Stimulated activated CD8-positive, alpha-beta memory T cell treated with anti-CD3 and anti-CD28 coated beads, Interleukin-12 subunit alpha, Interleukin-12 subunit beta, amount 100 ng/mL, for 4 hours (primary cell): ENCODE results near the gene RBM19.

Experiments
- DNase-seq: peaks from one replicate; pipeline ENCODE4 v3.0.0-alpha.2; 2020; ENCODE audit warnings: low read depth

The RBM19 gene

DNA sequence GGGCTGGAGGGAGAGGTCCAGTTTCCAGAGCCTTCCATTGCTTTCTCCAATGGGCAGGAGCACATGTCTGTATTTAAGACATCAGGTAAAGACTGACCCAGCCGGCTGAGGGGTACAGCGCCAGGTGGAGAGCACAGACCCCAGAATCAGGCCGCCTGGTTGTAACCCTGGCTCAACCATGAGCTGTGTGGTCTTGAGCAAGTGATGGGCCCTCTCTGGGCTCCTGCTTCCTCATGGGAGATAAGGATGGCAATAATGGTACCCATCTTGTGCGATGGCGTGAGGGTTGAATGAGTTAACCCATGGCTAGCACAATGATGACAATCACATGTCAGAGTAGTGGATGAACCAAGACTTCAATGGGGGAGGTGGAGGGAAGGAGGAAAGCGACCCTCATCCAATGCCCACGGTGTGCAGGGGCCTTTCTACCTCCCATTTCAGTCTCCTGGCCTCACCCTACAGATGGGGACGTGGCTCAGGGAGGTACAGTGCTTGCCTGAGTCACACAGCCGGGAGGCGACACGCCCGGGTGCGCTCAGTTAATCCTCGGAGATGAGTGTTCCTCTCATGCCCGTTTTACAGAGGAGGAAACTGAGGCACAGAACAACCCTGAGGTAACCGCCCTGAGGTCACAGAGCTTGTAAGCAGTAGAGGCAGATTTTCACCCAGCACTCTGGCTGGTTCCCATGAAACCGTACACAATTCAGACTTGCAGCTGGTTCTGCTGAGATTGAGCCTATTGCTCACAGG, 163.9 kb downstream of the RBM19 start:
- DNase-seq = no peak

DNA sequence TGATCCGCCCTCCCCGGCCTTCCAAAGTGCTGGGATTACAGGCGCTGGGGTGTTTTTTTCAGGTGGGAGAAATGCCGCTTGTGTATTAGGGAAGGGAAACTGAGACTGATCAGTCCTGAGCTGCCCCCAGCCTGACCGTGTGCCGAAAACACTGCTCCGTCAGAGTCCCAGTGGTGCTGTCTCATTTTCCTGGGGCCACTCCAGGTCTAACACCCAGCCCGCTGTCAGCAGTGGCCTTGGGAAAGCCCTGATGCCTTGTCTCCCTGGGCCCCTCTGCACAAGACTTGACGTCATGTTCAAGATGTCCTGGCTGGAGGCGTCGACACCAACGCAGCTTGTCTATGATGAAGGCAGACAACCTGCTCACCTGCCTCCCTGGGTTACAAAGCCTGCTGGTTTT, 165.9 kb downstream of the RBM19 start:
- DNase-seq = no peak

DNA sequence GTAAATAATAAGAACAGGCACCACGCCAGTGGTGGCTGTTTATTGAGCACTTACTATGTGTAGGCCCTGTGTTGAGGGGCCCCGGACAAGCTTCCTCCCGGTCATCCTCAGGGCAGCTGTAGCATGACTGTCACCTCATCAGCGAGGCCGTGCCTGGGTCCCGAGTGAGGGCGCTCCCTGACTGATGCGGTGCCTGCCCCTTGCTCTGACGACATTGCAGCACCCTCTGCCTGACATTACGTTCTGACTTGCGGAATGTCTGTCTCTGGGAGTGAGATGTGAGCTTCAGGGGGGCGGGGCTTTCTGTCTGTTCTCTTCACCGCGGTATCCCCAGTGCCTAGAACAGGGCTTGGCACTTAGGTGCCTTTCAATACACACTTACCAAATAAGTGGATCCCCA, 167.6 kb downstream of the RBM19 start:
- DNase-seq = no peak

DNA sequence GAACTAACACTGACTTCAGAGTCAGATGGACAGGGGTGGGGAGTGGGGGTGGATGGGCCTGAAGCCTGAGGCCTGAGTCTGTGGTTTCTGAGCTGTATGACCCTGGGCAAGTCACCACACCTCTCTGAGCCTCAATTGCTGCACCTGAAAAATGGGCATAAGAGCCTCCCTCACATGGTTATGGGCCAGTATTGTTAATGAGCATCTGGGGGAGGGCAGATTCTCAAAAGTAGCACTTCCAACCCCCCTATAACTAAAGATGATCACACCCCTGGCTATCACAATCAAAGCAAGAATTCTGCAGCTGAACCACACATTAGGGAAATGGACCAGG, 168.6 kb downstream of the RBM19 start:
- no peak for DNase-seq

DNA sequence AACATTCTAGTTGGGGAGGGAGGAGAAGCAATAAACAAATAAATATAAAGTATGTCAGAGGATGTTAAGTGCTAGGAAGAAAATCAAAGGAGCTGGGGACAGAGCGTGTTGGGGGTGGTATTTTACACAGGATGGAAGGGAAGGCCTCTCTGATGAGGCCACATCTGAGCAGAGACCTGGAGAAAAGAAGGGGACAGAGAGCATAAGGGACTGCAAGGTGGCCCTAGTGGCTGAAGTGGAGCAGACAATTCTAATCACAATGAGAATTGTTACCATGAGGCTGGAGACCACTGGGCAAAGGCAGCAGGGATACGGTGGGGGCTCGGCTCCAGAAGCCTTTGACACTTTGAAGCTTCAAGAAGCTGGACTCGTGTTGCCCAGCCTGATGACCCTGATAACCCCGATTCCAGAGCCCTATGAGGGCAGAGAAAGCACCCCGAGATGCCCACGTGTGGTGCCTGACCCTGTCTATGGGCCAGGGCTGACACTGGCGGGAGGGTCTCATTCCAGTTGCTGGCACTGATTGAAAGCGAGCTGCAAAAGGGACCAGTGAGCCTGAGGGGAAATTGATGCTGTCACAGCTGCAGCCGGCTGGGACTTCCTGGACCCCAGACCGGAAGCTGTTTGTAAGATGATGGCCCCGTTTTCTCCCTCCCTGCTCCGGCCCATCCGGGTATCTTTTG, 169.1 kb downstream of the RBM19 start:
- DNase-seq = no peak

DNA sequence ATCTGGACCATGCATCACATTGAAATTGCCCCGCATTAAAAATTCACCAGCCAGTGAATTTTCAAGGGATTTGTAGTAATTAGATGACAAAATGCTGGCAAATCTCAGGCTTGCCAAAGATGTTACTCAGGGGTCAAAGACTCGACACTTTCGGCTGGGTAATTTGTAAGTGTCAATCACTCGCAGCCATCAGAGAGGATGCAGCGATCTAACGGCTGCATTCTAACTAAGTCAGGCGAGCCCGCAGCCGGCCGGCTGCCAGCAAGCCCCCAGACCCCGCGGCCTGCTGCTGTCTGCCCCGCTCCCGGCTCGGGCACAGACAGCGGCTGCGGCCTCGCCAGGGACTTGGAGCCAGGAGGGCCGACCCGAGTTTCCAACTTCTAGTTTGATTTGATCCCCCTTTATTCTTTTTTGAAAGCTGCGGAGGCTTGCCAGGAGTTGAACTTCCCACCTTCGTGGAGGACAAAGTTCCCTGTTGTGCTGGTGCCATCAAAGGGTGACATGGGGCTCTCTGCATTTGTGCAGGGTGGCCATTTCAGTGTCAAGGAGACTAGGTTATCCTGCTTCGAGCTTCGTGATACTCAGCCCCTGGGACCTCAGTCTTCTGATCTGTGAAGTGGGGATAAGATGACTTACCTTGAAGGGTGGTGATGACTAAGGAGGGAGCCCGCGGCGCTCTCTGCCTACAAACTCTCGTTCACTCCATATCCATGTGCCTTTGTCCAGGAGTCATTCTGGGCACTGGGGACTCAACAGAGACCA, 169.9 kb downstream of the RBM19 start:
- no peak for DNase-seq

DNA sequence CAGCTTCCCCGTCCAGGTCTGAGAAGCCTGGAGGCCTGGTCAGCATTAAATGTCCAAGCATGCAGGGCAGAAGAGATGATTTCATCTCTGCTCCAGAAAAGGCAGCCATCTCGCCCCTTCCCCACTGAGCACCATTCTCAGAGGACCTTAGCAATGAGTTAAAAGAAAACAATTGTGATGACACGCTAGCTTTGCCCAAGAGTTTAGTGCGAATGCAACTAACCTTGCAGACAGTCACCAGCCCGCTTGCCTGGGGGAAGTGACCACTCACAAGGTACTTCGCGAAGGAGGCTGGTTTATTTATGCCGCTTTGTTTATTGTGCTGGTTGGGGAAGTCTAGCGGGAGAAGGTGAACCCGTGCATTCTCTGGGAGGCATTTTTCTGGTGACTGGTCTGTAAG, 170.7 kb downstream of the RBM19 start:
- no peak for DNase-seq

DNA sequence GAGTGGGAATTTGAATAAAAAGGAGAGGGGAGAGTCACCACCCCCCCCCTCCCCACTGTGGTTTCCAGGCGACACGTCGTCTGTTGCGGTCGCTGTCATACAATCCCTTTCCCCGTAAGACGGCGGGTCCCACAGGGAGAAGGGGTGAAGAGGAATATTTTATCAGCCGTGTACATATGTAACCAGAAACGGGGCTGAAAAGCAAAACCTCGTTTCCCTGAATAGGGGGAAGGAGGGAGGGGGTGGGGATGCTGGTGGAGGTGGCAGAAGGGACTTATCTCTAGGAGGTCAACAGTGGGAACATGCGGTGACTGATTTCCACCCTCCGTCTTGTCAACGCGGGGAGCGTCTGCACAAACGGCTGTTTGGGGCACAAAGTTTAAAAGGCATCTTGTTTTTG, 171.4 kb downstream of the RBM19 start:
- DNase-seq = no peak

DNA sequence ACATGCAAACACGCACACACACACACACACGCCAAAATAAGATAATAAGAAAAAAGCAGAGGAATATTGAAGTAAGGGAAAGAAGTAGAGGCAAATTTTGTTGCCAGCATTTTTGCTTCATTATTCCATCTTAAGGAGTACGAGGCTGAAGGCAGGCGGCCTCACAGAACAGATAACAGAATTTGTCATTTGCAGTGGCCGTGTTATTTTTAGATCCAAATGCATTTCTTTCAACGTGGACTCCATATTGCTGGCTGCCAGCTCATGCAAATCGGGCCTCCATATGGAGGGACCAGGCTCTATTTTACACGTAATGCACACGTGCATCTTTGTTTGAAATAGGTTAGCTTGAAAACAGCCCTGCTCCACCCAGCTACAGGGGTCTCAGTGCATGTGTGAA, 172.9 kb downstream of the RBM19 start:
- DNase-seq = no peak

DNA sequence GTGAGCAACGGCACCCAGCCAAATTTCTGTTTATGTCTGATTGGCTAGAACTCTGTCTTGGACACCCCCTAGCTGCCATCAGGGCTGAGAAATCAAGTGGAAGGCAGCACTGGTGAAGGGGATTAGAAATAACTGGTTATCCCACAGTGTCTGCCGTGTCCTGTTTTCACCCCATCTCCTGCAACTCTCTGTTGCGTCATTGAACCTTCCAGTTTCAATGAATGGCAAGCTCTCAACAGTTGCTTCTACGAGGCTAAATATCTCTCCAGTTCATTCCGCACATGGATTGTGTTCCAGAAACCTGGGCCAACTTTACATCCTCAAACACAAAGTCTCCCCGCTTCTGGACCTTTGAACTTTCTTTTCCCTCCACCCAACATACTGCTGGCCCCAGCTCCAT, 173.7 kb downstream of the RBM19 start:
- DNase-seq = no peak

DNA sequence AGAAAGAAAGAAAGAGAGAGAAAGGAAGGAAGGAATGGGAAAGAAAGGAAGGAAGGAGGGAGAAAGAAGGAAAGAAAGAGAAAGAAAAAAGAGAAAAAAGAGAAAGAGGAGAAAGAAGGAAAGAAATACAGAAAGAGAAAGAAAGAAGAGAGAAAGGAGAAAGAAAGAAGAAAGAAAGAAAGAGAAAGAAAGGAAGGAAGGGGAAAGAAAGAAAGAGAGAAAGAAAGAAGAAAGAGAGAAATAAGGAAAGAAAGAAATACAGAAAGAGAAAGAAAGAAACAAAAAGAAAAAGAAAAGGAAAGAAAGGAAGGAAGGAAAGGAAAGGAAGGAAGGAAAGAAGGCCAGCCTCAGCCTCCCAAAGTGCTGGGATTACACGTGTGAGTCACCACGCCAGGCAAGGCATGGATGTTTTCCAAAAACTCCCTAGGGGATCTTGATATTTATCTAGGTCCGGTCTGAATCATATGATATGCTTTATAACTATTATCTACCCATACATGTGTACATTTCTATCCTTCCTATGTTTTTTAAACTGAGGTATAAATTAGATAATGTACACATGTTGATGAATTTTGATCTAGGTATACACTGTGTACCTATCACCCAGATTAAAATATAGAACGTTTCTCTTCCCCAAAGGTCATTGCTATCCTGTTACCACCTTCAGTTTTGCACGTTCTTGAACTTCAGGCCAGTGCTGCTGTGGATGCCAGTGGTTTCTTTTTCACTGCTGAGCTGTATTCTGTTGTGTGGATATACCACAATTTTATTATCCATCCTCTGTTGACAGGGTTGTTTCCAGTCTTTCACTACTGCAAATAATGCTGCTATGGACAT, 177.9 kb downstream of the RBM19 start:
- DNase-seq = no peak

DNA sequence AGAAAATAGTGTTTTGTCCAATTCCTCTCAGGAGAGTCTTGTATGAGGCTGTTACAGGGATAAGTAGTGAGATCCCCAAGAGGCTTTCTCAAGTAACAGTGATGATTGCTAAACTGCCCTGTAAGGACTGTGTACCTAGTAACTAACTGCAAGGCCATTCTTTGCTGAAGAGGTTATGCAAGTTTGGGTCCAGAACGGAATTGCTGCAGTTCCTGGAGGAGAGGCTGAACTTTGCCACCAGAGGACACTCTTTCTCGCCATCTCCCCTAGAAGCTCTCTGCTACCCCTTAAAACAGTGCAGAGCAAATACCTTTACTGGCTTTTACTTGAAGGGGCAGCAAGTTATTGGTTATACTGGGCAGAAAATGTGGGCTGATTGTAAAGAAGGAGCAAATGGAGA, 180.0 kb downstream of the RBM19 start:
- no peak for DNase-seq

DNA sequence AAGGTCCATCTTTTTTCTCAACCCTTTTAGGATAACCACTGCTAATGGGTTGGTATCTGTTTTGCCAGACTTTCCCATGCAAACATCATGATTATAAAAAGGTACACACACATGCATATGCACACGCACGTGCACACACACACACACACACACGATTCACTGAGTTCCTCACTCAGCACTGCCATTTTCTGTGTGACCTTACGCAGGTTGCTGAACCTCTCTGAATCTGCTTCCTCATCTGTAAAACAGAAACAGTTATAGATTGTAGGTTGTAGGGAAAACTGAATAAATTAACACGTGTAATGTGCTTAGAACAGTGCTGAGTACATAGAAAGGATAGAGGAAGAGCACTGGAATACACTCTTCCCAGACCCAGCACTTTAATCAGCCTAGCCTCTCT, 182.3 kb downstream of the RBM19 start:
- DNase-seq = no peak

DNA sequence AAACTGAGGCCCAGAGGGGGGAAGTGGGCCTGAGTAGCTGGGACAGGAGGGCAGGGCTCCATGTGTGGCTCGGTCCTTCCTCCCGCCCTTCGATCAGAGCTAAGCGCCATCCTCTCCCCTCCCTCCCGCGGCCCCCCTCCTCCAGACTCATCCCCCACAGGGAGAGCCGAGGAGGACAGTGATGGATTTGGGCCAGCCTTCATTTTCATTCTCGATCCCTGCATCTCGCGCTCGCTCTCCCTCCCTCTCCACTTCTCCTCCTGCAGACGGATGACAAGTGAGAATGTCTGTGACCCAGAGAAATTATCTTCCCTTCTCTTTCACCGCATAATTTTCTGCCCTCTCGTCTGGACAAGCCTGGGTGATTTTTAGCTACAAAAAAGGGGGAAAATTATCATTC, 183.3 kb downstream of the RBM19 start:
- DNase-seq = no peak

DNA sequence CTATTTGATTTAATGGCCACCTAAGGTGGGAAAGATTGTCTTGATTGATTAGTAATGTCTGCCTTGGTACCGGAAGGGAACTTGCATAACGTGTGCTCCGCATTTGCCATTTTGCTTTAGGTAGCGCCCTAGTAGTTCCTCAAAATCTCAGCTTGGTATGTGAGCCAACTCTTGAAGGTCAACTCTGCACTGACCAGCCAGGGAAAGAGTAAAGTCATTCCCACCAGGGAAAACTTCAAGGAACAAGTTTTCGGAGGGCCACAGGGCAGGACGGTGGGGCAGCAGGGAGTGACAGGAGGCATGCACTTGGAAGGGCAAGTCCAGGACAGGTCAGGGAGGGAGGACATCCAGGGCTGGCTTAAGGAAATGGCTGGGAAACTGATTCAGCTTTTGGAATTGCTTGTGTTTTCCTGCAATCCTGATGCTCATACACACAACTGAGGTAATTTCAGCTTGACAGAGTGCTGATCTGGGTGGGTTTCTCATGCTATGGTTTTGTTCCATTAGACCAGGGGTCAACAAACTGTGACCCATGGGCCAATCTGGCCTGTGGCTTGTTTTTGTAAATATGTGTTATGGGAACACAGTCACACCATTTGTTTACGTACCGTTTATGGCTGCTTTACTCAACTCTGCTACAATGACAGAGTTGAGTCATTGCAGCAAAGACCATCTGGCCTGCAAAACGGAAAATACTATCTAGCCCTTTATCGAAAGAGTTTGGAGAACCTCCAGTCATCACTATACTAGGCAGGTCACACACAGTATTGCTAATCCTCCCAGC, 184.5 kb downstream of the RBM19 start:
- no peak for DNase-seq

DNA sequence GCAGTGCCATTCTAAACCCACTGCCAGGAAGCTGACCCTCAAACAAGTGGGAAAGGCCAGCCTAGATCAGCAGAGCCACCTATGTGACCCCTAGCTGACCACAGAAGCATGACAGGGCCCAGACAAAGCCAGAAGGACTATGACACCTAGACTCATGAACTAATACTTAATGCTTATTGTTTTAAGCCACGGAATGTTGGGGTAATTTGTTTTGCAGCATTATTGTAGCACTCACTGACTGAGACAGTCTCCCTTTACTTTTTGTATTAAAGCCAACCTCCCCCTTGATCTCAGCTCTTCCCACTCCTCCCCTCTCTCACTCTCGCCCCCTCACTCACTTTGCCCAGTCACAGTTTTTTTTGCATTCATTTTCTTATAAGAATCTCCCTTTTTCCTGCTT, 186.4 kb downstream of the RBM19 start:
- DNase-seq = no peak

DNA sequence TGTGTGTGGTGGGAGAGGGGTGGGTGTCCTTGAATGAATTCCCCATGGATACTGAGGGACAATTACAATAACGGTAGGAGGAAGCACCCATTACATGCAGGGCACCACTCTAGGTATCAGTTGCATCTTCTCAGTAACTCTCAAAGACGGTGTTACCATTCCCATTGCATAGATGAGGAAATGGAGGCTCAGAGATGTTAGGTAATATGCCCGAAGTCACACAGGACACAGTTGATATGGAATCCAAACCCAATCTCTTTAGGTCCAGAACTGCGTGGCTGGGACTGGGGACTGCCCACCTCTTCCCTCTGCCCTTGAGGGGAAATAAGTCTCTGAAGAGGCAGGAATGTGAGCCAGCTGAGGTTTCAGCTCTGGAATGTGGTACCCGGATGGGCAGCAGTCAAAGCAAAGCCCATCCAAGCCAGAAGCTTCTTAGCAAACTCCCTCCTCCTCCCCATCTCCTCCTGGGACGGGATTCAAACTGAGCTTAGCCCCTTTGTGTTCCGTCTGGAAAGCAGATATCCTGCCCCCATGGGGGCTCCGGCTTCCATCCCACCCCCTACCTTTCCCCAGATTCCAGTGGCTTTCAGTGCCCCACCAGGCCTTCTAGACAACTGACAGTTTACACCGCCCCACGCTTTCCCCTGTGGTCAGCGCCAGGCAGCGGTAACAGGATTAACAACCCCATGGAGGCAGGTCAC, 187.5 kb downstream of the RBM19 start:
- DNase-seq = no peak

DNA sequence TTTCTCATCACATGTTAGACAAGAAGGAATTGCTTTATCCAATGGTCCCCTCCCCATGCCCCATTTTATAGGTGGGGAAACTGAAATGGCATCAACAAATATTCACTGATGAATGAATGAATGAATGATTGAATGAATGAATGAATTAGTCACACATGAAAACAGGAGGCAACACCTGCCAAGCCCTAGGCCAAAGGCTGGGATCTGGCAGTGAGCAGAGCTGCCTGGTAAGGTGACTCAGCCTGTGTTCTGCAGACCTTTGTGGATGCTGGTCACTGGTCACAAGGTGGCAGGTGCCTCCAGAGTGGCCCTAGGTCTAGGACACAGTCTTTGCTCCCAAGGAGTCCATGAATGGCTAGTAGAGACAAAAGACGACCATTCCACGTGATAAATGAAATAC, 188.4 kb downstream of the RBM19 start:
- DNase-seq = no peak

DNA sequence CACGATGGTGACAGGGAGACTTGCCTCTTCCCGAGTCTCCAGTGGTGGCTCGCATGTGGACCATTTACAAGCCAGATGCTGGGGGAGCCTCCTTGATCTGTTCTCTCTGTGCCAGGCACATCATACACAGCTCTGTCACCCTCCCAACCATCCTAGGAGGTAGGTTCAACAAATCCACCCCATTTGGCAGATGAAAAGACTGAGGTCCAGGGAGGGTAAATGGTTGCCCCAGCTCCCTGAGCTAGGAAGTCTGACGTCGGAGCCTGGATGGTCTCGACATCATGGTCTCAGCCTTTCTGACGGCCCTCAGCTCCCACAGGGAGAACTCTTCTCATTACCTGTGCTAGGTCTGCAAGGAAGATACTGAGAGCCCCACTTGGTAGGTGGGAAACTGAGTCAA, 189.6 kb downstream of the RBM19 start:
- no peak for DNase-seq

DNA sequence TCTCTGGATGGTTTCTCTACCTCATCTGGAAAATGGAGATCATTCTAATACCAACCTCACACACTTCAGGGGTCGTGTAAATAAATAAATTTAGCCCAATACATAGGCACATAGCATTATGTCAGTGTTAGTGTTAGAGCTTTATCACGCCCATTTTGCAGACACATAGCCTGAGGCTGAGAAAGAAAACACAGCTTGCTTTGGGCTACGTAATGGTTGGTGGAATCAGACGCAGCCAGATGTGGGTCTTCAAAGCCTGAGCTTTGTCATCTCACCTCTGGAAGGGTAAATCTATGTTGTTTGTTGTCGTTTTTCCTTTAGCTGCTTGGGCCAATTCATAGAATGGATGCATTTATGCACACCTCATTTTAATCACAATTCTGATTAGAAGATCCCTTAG, 191.6 kb downstream of the RBM19 start:
- DNase-seq = no peak

DNA sequence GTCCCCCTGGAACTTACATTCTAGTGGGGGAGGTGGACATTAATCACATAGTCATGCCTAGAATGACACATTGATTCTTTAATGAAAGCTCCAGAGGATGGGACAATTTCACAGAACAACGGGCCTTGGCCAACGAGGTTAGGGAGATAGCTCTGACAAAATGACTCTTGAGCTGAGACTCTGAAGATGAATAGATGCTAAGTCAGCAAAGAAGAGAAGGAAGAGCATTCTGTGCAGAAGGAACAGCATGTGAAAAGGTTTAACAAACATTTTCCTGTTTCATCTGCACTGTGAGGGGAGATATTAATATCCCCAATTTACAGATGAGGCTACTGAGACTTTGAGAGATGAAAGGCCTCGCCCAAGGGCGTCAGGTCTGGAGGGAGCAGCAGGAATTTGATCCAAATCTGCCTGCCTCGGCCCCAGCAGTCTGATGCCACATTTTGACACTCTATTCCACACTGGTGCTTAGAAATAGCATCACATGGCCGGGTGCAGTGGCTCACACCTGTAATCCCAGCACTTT, 193.6 kb downstream of the RBM19 start:
- no peak for DNase-seq
